Measurements from ENCODE around the gene FBRSL1.

GRCh38 chr12:132557291-132558015, 67.5 kb downstream of the FBRSL1 start:
- TF ChIP-seq NFATC3 (IDR thresholded peaks at IDR 0.05): no peak
- no peak for TF ChIP-seq YY1 (IDR thresholded peaks at IDR 0.05; ENCODE audit: borderline replicate concordance in 1 of 3, control insufficient read depth in 1 of 3, extremely low read depth in 1 of 3, insufficient read depth in 3 of 3, insufficient read length in 1 of 3, insufficient replicate concordance in 2 of 3, low read depth in 1 of 3, low read length in 2 of 3)
